GM19452 (cell line): ENCODE results near the gene EXOC2.

ENCODE experiments used
- ATAC-seq: cut with Tn5 transposase; IDR thresholded peaks from one replicate; pipeline ENCODE4 v1.9.1; 2021; ENCODE audit not compliant: unreplicated experiment

The EXOC2 gene, protein sequence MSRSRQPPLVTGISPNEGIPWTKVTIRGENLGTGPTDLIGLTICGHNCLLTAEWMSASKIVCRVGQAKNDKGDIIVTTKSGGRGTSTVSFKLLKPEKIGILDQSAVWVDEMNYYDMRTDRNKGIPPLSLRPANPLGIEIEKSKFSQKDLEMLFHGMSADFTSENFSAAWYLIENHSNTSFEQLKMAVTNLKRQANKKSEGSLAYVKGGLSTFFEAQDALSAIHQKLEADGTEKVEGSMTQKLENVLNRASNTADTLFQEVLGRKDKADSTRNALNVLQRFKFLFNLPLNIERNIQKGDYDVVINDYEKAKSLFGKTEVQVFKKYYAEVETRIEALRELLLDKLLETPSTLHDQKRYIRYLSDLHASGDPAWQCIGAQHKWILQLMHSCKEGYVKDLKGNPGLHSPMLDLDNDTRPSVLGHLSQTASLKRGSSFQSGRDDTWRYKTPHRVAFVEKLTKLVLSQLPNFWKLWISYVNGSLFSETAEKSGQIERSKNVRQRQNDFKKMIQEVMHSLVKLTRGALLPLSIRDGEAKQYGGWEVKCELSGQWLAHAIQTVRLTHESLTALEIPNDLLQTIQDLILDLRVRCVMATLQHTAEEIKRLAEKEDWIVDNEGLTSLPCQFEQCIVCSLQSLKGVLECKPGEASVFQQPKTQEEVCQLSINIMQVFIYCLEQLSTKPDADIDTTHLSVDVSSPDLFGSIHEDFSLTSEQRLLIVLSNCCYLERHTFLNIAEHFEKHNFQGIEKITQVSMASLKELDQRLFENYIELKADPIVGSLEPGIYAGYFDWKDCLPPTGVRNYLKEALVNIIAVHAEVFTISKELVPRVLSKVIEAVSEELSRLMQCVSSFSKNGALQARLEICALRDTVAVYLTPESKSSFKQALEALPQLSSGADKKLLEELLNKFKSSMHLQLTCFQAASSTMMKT

DNA sequence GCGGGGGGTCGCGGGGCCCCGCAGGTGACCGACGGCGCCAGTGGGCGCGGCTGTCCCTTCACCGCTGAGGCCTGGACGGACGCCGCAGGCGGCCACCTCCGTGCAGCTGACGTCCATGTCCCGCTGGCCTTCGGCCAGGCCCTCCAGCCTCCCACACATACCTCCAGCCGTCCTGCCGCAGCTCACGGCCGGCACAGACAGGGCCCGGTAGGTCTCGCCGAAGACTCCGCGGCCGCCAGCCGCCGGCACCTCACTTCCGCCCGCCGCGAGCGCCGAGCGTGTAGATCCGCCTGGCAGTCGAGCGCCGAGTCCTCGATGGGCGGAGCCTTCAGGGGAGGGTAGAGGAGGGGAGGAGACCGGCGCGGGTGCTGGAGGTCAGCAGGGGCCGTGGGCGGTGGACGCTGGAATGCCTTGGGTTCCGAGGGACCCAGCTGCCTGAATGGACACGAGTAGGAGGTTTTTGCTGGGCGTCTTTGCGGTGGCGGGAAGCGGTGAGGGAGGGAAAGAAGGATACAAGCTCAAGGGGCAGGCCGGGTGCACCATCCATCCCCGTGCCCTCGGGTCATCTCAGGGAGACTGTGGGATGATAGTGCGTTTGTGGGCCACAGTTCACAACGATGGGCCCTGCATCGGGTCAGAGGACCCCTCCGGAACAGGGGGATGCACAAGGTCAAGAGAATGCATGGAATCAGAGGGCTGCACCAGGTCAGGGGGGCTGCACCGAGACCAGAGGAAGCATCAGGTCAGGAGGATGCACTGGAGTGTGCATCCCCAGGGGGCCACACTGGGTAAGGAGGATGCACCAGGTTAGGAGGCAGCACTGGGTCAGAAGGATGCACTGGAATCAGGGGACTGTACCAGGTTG is at the start of gene EXOC2:
Gene EXOC2 (minus strand): TSS at position 282 of the 865 bp plus-strand sequence. CDS start 55,321 bp downstream, outside the sequence.
- peak; percentile 91 for ATAC-seq

DNA sequence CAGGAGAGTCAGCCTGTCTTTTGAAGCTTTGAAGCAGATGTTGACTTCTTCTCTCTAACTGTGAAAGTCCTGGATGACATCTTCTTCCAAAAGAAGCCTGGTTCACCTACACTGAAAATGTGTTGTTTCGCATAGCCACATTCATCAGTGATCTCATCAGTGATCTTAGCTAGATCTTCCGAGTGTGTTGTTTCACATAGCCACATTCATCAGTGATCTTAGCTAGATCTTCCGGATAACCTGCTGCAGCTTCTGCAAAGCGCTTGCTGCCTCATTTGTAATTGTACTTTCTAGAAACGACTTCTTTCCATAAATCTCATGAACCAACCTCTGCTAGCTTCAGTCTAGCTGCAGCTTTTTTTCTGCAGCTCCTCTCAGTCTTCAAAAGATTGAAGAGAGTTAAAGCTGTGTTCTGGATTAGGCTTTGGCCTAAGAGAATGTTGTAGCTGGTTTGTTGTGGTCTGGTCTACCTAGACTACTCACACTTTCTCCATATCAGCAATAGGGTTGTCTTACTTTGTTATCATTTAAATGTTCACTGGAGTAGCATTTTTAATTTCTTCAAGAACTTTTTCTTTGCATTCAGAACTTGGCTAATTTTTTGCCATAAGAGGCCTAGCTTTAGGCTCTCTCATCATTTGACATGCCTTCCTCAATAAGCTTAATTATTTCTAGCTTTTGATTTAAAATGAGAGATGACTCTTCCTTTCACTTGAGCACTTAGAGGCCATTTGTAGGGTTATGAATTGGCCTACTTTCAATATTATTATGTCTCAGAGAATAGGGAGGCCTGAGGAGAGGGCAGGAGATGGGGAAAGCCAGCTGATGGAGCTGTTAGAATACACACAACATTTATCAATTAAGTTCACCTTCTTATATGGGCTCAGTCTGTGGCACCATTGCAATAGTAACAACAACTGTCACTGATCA is 48.7 kb upstream of the EXOC2 start:
- ATAC-seq: no peak

DNA sequence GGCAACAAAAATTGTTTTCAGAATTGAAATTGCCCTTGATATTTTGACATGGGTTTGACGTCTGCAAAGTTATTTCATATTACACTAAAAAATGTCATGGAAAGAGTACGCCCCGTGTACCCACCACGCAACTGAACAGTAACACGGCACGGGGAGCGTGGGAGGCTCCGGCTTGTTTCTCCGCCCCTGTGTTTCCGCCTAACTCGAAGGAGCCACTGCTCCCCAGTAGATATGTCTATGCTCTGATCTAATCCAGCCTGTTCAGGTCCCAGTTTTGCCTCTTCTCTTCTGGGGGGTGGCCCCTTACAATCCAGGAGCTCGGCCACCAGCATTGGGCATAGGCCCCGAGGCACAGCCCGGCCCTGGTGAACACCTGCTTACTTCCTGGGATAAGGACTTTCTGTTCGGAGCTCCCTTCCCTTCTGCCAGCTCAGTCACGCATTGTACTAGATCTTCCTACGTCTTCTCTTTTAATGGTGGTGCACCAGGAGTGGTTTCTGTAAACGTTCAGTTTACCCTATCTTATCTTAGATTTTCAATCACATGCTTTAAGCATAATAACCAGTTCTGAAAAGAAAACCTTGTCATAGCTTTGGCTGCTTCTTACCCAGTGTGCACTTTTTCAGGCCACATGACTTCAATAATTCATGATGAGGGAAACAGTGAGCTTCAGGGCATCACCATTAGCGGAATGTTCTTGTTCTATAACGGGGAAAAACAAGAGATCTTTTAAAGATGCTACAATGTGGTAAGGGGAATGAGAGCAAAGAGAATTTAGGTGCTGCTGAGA is 43.9 kb upstream of the EXOC2 start:
- no peak for ATAC-seq

DNA sequence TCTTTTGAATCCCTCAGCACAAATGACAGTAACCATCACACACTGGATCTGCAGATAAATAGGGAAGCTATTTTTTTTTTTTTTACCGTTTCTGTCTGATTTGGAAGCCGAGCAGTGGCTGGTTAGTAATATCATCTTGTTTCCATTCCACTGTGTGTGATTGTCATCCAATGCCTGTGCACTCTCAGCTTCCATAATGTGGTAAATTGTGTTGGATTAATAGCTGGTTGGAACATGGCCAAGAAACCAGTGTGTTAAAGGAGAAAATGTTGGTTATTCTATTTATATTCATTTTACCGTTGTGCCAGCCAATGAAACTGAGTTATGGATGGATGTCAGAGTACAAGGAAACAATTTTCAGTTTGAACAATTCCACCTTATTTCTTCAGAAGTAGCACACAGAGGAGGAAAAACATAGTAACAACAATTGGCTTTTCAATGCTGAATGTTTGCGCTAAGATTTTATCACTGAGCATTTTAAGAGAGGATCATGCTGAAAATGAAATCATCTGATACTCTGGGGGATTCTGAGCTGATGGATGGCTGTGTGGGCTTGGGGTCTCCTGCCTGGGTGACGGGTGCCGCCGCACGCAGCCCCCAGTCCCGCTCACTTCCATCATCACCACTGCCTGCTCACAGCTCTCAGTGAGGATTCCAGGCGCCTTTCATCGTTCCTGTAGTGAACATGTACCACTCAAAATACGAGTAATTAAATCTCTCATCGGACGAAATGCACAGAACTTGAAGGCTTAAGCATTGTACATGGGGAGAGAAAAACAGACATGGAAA is 40.7 kb upstream of the EXOC2 start:
- no peak for ATAC-seq

DNA sequence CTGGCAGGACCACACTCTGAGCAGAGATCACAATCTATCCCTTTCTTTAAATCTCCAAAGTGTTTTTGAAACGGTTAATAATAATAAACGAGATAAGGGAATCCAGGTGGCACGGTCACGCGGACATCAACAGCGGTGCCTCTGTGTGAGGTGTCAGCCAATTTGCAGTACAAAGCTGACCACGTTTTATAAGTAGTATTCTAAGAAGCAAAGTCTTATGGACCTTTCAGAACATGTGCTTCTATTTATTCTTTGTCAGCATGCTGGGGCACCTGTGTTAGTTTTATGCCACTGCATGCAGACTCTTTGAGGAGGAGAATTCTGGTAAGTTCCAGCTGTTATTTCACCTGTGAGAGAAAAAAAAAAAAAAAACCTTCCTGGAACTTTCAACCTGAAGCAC is 39.0 kb upstream of the EXOC2 start:
- ATAC-seq: no peak

DNA sequence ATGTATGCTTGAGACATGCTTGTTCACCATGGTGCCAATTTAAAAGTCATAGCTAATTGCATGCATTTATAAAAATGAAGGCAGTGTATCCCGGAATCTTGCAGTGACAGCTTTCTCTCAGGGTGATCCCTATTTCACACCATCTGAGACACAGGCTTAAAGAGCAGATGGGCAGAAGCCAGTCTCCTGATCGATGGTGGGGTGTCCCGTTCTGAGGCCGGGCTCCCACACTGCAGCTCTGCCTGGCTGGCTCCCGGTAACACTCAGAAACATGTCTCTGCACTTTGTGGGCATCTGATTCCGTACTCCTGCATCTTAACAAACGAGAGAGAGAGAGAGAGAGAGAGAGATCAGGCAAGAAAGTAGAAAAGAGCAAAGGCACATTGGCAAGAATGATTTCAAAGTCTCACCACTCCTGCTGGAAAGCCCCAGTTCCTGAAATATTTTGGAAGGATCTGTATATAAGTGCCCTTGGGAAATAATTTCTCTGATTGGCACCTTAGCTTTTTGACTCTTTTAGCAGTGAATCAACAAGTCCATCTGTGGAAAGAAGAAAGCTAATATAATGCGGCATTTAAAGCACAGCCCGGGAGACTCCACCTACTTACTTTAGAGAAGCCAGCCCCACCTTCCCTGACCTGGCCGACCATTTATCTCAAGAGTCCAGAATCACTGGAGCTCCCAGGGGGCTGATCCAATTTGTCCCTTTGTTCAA is 36.8 kb upstream of the EXOC2 start:
- no peak for ATAC-seq

DNA sequence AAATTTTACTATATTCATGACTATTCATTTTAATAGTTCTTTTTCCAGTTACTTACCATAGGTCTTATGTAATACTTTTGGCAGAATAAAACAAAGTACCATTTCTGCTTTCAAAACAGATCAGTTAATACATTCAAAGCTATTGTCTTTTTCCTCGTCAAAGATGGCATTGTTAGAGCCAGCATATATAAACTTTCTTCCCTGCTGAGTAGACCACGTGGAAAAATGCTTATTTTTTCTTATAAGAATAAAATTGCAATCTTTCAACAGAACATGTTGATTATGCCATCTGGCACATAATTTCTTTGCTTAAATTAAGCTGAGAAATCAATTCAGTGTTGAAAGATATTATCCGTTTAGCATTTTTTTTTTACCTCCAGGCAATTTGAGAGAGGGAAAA is 34.9 kb upstream of the EXOC2 start:
- no peak for ATAC-seq

DNA sequence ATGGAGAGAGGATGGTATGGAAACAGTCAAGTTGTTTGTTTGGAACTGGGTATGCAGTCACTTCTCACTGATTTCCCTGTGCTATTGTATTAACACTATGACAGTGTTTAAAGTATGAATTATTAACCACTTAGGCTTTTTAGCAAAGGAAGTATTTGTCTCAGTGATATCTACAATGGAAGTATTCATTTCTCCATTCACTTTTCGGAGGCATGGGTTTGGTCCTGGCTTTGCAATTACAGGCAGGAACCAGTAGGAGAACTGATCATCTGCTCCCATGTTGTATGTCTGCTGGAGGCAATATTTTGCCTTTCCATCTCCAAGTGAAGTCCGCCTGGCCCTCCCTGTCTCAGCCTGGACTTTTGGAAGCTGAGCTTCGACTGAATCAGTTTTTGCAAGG is 30.6 kb upstream of the EXOC2 start:
- no peak for ATAC-seq

DNA sequence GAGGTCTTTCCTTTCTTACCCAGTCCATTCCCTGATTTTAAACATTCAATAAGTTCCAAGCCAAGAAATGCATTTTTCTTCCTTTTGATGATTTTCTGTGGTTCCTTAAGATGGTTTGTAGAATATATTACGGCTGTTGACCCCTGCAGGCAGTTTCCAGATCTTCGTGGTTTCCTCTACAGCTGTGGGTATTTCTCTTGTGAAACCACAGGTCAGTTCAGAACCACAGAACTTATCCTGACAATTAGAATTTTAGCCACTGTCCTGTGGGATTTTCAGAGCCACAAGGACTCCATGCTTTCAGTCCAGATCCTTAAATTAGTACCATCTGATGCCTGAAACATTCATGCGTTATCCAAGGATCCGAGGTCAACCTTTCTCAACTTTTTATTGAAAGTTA is 29.7 kb upstream of the EXOC2 start:
- no peak for ATAC-seq

DNA sequence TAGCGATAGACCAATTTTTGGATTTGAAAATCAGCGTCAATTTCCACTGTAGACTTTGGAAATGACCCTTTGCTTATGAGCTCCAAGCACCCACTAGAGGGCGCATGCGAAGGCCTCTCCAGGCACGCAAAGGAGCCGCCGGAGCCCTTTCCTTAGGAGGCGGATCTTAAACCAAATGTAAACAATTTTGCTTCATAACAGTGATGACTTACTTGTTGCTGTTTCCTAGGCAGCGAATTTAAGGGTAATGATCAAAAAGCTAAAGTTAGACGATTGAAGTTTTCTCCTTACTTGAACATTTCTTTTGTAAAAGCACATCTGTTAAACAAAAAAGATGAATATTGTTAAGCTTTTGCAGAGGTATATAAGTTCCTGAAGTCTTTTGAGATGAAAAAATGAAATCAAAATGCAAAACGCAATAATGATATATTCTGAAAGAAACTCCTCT is 29.2 kb upstream of the EXOC2 start:
- ATAC-seq: no peak

DNA sequence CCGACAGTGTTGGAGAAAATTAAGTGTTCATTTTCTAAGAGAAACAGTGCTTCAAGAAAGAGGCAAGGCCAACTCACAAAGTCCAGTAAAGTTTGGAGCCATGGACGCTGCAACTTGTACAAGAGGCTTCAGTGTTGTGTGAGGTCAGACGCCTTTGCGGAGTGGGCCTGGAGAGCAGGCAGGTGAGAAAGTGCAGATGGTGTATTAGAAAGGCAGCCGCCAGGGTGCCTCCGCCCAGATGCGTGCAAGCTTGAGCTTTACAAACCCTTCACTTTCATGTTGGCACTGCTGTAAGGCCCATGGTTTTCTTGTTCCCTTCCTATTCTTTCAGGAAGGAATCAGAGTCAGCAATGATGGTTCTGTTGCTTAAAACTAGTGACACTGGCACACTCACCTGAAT is 25.4 kb upstream of the EXOC2 start:
- no peak for ATAC-seq

DNA sequence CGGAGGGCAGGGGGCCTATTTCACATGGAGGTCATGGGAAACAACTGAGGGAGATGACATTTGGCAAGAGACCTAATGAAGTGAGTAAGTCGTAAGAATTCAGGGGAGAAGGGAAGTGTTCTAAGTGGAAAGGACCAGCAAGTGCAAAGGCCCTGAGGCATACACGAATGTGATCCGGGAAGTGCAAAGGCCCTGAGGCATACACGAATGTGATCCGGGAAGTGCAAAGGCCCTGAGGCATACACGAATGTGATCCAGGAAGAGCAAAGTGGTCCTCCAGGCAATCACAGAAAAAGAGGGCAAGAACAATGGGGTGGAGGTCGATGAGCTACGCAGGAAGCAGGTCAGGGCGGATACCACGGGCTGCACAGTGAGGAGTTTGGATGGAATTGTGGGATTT is 24.2 kb upstream of the EXOC2 start:
- ATAC-seq: no peak

DNA sequence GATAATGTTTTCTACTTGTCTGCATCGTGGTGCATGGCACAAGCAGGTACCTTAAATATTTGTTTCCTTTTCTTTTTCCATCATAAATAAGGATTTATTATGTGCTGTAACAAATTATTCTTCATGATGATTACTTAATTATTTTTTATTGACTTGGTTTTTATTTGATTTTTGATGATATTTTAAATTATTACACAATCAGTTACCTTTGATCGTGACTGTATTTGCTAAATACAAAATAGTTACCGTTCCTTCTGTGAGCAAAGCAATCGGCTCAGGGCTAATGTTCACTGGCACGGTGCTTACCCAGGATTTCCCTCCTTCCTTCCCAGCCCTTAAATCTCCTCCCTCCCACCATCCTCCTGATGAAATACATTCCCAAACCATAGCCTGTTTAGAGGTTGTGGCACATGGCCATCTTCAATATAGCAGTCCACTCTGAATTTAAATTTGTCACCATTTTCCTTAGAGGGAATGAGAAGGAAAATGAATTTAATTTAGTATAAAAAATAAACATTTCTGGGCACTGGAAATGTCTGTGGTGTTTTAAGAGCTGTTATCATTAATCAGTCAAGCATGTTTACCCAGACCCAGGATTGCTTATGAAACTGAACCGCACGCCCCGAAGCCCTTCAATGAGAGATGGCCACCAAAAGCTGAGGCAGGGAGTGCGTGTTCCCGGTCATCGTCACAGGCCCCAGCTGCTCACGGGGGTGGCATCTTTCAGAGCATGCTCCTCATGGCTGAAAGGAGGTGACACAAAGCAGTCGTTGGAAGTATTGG is 23.0 kb upstream of the EXOC2 start:
- ATAC-seq: no peak

DNA sequence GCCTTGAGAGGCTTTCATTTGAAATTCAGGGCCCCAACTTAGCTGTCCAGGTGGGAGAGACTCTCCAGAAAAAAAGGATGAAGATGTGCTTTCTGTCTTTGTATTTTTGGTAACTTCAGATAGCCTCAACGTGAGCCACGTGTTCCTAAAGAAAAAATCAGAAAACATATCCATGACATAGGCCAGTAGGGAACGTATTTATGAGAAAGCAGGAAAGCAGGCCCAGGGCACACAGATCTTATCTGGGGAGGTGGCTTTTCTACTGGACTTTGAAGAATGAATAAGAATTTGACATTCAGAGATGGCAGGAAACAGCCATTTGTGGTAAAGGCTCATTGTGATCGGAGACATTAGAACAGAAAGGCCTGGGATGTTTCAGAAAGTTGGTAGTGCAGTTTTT is 21.2 kb upstream of the EXOC2 start:
- no peak for ATAC-seq

DNA sequence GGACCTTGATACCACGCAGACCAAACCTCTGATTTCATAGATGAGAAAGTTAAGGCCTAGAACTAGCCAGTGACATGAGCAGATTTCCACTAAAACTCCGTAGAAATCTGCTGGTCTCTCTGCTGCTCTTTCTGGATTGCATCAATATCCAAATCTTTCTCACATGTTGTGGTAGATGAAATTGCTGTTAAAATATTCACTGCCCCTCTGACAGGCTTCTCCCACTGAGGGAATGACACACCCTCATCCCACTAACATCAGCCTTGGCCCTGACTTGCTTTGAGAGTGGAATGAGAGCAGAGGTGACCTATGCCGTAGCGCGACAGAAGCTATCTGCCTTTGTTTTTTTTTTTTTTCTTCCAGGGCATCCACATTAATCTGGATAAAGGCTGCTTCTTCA is 20.4 kb upstream of the EXOC2 start:
- ATAC-seq: no peak

DNA sequence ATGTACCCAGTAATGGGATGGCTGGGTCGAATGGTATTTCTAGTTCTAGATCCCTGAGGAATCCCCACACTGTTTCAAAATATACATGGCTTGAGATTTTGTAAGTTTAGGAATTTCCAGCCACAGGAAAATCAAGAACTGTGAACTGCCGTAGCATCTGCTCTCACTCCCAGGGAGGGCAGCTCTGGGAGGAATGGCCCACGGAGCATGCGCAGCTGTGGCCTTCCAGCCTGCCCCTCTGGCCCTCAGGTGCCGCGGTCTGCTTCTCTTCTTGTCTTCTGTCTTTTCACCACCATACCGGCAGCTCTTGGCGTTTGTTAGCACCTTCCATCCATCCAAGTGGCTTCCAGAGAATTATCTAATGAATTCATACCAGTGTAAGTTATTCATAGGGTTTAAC is 19.9 kb upstream of the EXOC2 start:
- ATAC-seq: no peak

DNA sequence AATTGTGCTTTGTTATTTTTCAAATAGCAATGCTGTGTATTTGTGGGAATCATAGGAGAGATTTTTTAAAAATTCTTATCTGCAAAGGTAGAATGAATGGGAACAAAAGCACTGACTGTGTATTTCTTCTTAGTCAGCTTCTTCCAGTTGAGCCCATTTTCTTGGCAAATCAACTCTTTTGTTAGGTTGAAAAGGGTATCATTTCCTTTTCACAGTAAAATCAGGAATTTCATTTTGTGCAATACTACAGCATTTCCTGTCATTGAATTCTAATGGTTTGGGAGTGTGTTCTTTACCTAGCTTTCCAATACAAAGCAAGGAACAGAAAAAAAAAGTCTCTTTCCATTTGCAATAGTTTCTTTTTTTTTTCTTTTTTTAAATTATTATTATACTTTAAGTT is 19.0 kb upstream of the EXOC2 start:
- ATAC-seq: no peak
